Omental fat pad (tissue), 4 donors: Measurements from ENCODE around the gene POLR3E. TPM values are rescaled to one million over a fixed set of nuclear protein-coding genes. Genes with fewer than 3 reads are reported as not detected.

ENCODE experiments used
- ATAC-seq: fragments of 150-250 bp; one replicate; pipeline ENCODE4 v1.9.1; 2016; ENCODE audit warnings: mild to moderate bottlenecking, moderate library complexity; ENCODE audit not compliant: low FRiP score
- DNase-seq: peaks from one replicate; pipeline ENCODE4 v3.0.0-alpha.2; 2019; ENCODE audit warnings: low spot score
- total RNA-seq, 4 donors: library from RNA; depleted of rRNA; stranded (reverse); fragments of >200 nt; gene quantifications; one replicate each; pipeline ENCODE4 v1.1.0, GENCODE V29; 2016
- TF ChIP-seq, protein P1 (sequence below), 3 donors: fragments of 450-650 bp; IDR thresholded peaks; one replicate each; pipeline ENCODE4 v1.5.1; 2016 to 2017; ENCODE audit warnings: antibody characterized with exemption in 3 of 3, mild to moderate bottlenecking in 3 of 3, moderate library complexity in 2 of 3

The POLR3E gene
- total RNA-seq, 4 donors from 2014 or later = 46.3 to 73.4 (median 54.0) TPM

DNA sequence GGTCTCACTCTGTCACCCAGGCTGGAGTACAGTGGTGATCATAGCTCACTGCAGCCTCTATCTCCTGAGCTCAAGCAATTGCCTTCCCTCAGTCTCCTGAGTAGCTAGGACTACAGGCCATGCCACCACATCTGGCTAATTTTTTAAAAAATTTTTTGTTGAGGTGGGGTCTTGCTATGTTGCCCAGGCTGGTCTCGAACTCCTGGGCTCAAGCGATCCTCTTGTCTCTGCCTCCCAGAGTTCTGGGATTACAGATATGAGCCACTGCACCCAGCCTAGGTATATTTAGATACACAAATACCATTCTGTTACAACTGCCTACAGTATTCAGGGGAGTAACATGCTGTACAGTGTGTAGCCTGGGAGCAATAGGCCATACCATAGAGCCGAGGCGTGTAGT, 14.3 kb downstream of the POLR3E start:
- DNase-seq = no peak
- TF ChIP-seq, protein P1, sequence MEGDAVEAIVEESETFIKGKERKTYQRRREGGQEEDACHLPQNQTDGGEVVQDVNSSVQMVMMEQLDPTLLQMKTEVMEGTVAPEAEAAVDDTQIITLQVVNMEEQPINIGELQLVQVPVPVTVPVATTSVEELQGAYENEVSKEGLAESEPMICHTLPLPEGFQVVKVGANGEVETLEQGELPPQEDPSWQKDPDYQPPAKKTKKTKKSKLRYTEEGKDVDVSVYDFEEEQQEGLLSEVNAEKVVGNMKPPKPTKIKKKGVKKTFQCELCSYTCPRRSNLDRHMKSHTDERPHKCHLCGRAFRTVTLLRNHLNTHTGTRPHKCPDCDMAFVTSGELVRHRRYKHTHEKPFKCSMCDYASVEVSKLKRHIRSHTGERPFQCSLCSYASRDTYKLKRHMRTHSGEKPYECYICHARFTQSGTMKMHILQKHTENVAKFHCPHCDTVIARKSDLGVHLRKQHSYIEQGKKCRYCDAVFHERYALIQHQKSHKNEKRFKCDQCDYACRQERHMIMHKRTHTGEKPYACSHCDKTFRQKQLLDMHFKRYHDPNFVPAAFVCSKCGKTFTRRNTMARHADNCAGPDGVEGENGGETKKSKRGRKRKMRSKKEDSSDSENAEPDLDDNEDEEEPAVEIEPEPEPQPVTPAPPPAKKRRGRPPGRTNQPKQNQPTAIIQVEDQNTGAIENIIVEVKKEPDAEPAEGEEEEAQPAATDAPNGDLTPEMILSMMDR (IDR thresholded peaks at IDR 0.05) = no peak
- no peak for ATAC-seq

DNA sequence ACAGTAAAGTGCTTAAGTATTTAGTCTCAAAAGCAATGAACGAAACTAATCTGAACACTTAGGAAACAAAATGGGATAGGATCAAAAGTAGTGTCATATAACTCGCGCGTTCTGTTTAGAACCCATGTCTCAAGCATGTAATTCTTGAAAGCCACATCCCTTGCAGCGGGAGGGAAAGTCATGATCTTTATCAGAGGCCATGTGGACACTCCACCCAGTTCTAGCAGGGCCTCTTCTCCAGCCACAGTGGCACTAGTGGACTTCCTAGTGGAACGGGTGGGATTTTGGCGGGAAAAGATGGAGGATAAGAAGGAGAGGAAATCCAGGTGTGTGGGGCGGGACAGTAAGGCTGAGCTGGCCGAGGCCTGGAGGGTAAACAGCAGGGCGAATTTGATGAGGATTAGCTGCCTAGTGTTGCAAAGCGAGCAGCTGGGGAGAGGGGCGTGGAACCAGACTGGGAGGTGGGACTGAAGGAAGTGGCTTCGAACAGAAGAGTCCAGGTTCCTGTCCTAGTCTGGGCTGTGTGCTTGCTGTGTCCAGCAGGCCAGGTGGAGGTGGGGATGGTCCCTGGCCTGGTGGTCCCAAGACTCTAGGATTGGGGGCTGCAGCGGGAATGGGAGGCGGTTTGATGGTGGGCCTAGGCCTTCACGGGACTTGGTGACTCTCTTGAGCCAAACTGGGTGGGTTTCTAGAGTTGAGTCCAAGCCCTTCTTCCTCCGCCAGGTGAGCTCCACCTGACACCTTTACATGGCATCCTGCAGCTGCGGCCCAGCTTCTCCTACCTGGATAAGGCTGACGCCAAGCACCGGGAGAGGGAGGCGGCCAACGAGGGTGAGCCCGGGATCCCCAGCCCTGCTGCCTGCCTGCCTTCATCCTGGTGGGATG, 15.9 kb downstream of the POLR3E start:
- TF ChIP-seq, protein P1 (IDR thresholded peaks at IDR 0.05) = no peak
- ATAC-seq (no peak), DNase-seq (no peak)

DNA sequence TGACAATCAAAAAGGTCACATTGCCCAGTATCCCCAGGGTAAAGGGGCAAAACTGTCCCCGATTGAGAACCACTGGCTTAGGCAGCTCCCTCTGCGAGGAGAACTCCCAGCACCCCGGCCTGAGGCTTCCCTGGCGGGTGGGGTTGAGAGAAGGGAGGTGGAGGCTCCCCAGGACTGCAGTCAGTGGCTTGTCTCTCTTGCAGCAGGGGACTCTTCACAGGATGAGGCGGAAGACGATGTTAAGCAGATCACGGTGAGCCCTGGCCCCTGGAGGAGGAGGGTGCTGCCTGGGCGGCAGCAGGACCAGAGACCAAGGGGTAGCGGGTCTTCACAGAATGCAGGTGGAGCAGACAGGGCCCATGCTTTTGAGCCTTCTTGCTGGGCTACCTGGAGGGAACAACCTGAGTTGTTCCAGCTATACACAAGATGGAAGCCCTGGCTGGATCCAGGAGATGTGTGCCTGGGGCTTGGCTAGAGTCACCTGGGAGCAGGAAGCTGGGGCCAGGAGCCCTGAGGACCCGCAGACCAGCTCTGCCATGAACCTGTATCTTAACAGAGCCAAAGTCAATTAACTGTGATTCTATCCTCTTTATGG, 16.8 kb downstream of the POLR3E start:
- DNase-seq (no peak), ATAC-seq (no peak)
- TF ChIP-seq, protein P1 (IDR thresholded peaks at IDR 0.05) = no peak

DNA sequence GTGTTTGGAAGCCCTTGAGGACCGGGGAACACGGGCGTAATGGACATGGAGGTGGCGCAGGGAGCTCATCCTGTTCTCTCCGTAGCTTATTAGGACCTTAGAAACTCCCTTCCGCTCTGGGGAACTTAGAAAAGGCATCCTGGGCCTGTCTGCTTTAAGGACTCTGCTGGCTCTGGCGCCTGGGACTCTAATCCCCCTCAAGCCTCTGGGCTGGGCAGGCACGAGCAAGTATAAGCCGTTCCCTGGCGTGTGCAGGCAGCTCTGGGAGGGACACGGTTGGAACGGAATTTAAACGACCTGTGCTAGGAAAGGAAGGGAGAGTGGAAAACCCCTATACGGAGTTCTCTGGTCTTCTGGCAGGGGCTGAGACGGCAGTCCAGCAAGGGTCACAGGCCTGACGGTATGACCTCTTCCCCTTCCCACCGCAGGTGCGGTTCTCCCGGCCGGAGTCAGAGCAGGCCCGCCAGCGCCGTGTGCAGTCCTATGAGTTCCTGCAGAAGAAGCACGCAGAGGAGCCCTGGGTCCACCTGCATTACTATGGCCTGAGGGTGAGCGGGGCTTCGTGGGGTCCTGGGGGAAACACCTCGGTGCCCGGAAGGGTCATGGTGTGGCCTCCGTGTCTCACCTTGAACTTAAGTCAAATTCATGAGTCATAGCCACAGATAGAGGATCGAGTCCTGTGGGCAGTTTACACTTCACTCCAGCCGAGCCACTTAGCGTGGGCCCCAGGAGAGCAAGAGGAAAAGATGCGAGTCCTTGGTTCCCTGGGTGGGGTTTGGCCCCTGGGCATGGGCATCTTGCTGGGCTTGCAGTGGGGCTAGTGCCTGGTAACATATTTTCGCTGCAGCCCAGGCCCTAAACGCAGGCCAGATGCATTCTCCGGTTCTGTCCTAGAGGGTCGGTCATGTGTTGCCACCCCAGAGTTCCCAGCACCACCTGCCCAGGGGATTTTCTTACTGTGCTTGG, 17.7 kb downstream of the POLR3E start:
- DNase-seq (no peak), ATAC-seq (no peak)
- TF ChIP-seq, protein P1 (IDR thresholded peaks at IDR 0.05) = no peak

DNA sequence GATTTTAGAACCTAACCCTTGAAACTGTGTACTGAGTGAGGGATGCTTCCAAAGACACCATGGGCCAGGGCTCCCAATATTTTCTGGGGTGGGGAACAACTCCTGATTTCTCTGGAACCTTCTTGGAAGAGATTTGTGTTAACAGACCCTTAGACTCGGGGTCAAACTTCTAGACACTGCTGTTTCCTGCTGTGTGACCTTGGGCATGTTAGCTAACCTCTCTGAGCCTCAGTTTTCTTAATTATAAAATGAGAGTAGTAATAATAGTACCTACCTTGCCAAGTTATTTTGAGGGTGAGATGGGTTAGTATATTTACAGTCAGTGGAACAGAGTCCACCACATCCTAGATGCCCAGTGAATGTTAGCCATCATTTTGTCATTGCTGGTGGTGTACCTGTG, 18.8 kb downstream of the POLR3E start:
- DNase-seq (no peak), ATAC-seq (no peak)
- TF ChIP-seq, protein P1 (IDR thresholded peaks at IDR 0.05) = no peak

DNA sequence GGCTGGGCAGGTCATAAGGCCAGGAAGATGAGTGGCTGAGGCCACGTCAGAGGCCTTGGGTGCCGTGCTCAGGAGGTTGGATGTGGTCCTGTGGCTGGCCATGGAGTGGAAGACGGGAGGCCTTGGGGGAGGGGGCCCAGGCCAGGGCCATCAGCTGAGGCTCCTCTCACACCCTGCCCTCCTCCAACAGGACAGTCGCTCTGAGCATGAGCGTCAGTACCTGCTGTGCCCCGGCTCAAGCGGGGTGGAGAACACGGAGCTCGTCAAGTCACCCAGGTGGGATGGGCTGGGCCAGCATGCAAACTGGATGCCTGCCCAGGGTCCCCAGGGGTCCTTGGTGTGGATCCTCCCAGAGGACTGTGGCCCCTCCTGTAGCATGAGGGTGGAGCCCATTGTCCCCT, 19.2 kb downstream of the POLR3E start:
- DNase-seq (no peak), ATAC-seq (no peak)
- TF ChIP-seq, protein P1 (IDR thresholded peaks at IDR 0.05) = no peak
